Neural progenitor cell (in vitro differentiated cells): ENCODE measurements around the gene RAB8B. TPM values are rescaled to one million over a fixed set of nuclear protein-coding genes. Genes with fewer than 3 reads are reported as not detected.

Experiments
- DNase-seq: peaks from one replicate; pipeline ENCODE4 v3.0.0-alpha.2; 2016; ENCODE audit warnings: low spot score
- H2AFZ ChIP-seq: fragments of 200-600 bp; sonication (generic); replicated peaks from 2 replicates; pipeline ENCODE4 v1.6.1; 2016; ENCODE audit warnings: antibody characterized with exemption
- H3F3A ChIP-seq: fragments of 200-600 bp; sonication (generic); 2 replicates; pipeline ENCODE4 v1.6.1; 2016; ENCODE audit warnings: antibody characterized with exemption, low read depth
- H3K27ac ChIP-seq: fragments of 200-600 bp; sonication (generic); 2 replicates; pipeline ENCODE4 v1.5.1; 2016; ENCODE audit warnings: mild to moderate bottlenecking
- H3K27me3 ChIP-seq: fragments of 200-600 bp; sonication (generic); 2 replicates; pipeline ENCODE4 v1.6.1; 2016; ENCODE audit warnings: mild to moderate bottlenecking, moderate library complexity
- H3K36me3 ChIP-seq: fragments of 200-600 bp; sonication (generic); 2 replicates; pipeline ENCODE4 v1.5.1; 2016
- H3K4me1 ChIP-seq: fragments of 200-600 bp; sonication (generic); 2 replicates; pipeline ENCODE4 v1.6.1; 2016; ENCODE audit warnings: mixed run types
- H3K4me2 ChIP-seq: fragments of 200-600 bp; sonication (generic); 2 replicates; pipeline ENCODE4 v1.6.1; 2016
- H3K4me3 ChIP-seq: fragments of 200-600 bp; sonication (generic); 2 replicates; pipeline ENCODE4 v1.5.1; 2016
- H3K79me2 ChIP-seq: fragments of 200-600 bp; sonication (generic); 2 replicates; pipeline ENCODE4 v1.6.1; 2016; ENCODE audit warnings: low read depth
- H3K9ac ChIP-seq: fragments of 200-600 bp; sonication (generic); 2 replicates; pipeline ENCODE4 v1.6.1; 2016
- H3K9me3 ChIP-seq: fragments of 200-600 bp; sonication (generic); 2 replicates; pipeline ENCODE4 v1.5.1; 2016; ENCODE audit warnings: low read depth
- H4K20me1 ChIP-seq: fragments of 200-600 bp; sonication (generic); 2 replicates; pipeline ENCODE4 v1.6.1; 2016; ENCODE audit warnings: low read depth
- H3K27ac Mint-ChIP-seq: 3 replicates; pipeline ENCODE4 v1.8.0; 2021; ENCODE audit warnings: mixed read lengths
- H3K27me3 Mint-ChIP-seq: 2 replicates; pipeline ENCODE4 v1.8.0; 2022; ENCODE audit warnings: low read depth, mild to moderate bottlenecking, inconsistent platforms, moderate library complexity, mixed read lengths; ENCODE audit not compliant: insufficient read depth
- H3K36me3 Mint-ChIP-seq: 3 replicates; pipeline ENCODE4 v1.8.0; 2021; ENCODE audit warnings: mixed read lengths
- H3K4me1 Mint-ChIP-seq: 3 replicates; pipeline ENCODE4 v1.8.0; 2021; ENCODE audit warnings: mixed read lengths
- H3K4me3 Mint-ChIP-seq: 3 replicates; pipeline ENCODE4 v1.8.0; 2021; ENCODE audit warnings: mild to moderate bottlenecking, moderate library complexity, mixed read lengths
- H3K9me3 Mint-ChIP-seq: 3 replicates; pipeline ENCODE4 v1.8.0; 2020; ENCODE audit warnings: mixed read lengths
- EZH2 ChIP-seq: fragments of 200-600 bp; sonication (generic); IDR thresholded peaks from 2 replicates; pipeline ENCODE4 v1.6.1; 2017; ENCODE audit warnings: antibody characterized with exemption, mild to moderate bottlenecking, moderate library complexity
- EZH2phosphoT487 ChIP-seq: fragments of 200-600 bp; sonication (generic); IDR thresholded peaks from 2 replicates; pipeline ENCODE4 v1.6.1; 2017; ENCODE audit warnings: antibody characterized with exemption
- total RNA-seq: library from RNA; depleted of rRNA; stranded (reverse); fragments of >200 nt; gene quantifications from 2 replicates; pipeline ENCODE4 v1.2.3, GENCODE V29; 2015; ENCODE audit warnings: low replicate concordance
- TF ChIP-seq, protein P1 (sequence below): fragments of 200-600 bp; sonication (generic); IDR thresholded peaks from 2 replicates; pipeline ENCODE4 v1.5.1; 2017; ENCODE audit warnings: antibody characterized with exemption, mild to moderate bottlenecking

Gene RAB8B
- total RNA-seq, 1 donor from 2014 or later: 107 TPM

DNA sequence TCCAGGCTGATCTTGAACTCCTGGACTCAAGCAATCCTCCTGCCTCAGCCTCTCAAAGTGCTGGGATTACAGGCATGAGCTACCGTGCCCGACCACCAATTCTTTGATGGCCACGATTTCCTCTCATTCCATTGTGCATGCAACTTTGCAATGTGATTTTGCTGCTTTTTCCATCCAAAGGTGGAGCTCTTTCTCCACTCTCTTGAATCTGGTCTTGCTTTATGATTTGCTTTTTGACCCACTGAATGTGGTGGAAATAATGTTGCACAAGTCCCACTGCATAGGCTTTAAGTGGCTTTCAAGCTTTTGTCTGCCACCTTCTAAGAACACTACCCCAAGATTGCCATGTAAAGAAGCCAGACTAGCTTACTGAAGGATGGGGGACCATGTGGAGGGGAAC lies 42.7 kb upstream of the RAB8B start:
- peaks cover 2% of the 10 kb centered on the region for H3K9me3 Mint-ChIP-seq
- no peaks in the 10 kb centered on the region for H3K27me3 ChIP-seq
- no peak overlapping the region for H3K4me3 ChIP-seq
- H3K4me2 ChIP-seq: no peak overlapping the region
- DNase-seq: no peak
- peaks cover 5% of the 10 kb centered on the region for H3K27me3 Mint-ChIP-seq
- H3K4me1 Mint-ChIP-seq: no peaks in the 10 kb centered on the region
- peaks cover 3% of the 10 kb centered on the region for H3K36me3 ChIP-seq
- no peak overlapping the region for H3K27ac ChIP-seq
- H3K9me3 ChIP-seq: no peaks in the 10 kb centered on the region
- H3K27ac Mint-ChIP-seq: no peak overlapping the region
- no peak overlapping the region for H3K4me3 Mint-ChIP-seq
- no peak overlapping the region for H2AFZ ChIP-seq
- H3K36me3 Mint-ChIP-seq: peaks cover 11% of the 10 kb centered on the region
- no peaks in the 10 kb centered on the region for H3K4me1 ChIP-seq
- H4K20me1 ChIP-seq: no peaks in the 10 kb centered on the region
- TF ChIP-seq, protein P1, sequence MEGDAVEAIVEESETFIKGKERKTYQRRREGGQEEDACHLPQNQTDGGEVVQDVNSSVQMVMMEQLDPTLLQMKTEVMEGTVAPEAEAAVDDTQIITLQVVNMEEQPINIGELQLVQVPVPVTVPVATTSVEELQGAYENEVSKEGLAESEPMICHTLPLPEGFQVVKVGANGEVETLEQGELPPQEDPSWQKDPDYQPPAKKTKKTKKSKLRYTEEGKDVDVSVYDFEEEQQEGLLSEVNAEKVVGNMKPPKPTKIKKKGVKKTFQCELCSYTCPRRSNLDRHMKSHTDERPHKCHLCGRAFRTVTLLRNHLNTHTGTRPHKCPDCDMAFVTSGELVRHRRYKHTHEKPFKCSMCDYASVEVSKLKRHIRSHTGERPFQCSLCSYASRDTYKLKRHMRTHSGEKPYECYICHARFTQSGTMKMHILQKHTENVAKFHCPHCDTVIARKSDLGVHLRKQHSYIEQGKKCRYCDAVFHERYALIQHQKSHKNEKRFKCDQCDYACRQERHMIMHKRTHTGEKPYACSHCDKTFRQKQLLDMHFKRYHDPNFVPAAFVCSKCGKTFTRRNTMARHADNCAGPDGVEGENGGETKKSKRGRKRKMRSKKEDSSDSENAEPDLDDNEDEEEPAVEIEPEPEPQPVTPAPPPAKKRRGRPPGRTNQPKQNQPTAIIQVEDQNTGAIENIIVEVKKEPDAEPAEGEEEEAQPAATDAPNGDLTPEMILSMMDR: no peak
- TF ChIP-seq EZH2: no peak
- H3K9ac ChIP-seq: no peak overlapping the region
- H3F3A ChIP-seq: no peaks in the 10 kb centered on the region
- H3K79me2 ChIP-seq: no peaks in the 10 kb centered on the region

DNA sequence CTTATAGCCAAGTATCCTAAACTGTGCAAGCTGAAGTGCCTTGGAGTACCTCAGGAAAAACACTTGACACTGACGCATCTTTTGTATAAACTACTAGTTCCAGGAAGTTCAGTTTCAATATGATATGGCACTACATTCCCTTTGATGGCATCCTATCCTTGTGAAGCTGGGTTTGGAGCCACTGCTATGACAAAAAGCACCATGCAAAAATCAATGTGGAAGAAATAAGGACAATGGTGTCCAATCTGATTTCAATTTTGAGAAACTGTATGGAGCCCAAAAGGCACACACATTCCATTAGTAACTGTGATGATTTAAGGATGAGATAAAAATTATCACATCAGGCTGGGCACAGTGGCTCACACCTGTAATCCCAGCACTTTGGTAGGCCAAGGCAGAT lies 37.7 kb upstream of the RAB8B start:
- Histone ChIP-seq H2AFZ (no peak overlapping the region), H3K27ac (no peak overlapping the region), H3K79me2 (peaks cover 30% of the 10 kb centered on the region), H3K27me3 (no peaks in the 10 kb centered on the region), H4K20me1 (no peaks in the 10 kb centered on the region), H3F3A (peaks cover 13% of the 10 kb centered on the region), H3K4me2 (no peak overlapping the region), H3K9me3 (no peaks in the 10 kb centered on the region), H3K4me3 (no peak overlapping the region), H3K4me1 (peaks cover 6% of the 10 kb centered on the region), H3K9ac (no peak overlapping the region), H3K36me3 (peaks cover 16% of the 10 kb centered on the region)
- H3K4me3 Mint-ChIP-seq: no peak overlapping the region
- H3K4me1 Mint-ChIP-seq: peaks cover 11% of the 10 kb centered on the region
- H3K9me3 Mint-ChIP-seq: peaks cover 2% of the 10 kb centered on the region
- no peaks in the 10 kb centered on the region for H3K27me3 Mint-ChIP-seq
- TF ChIP-seq EZH2: no peak
- peaks cover 15% of the 10 kb centered on the region for H3K36me3 Mint-ChIP-seq
- H3K27ac Mint-ChIP-seq: no peak overlapping the region
- DNase-seq: no peak

GRCh38 chr15:63155486-63155885 lies 33.9 kb upstream of the RAB8B start:
- H3K9me3 ChIP-seq: no peaks in the 10 kb centered on the region
- no peak overlapping the region for H3K27ac ChIP-seq
- H3F3A ChIP-seq: peaks cover 29% of the 10 kb centered on the region
- H3K4me2 ChIP-seq: peak overlapping the region; percentile 92
- Mint-ChIP-seq H3K27me3 (no peaks in the 10 kb centered on the region), H3K9me3 (no peaks in the 10 kb centered on the region), H3K27ac (no peak overlapping the region), H3K4me1 (peaks cover 19% of the 10 kb centered on the region), H3K4me3 (peak overlapping the region; percentile 99), H3K36me3 (peaks cover 8% of the 10 kb centered on the region)
- TF ChIP-seq, protein P1: no peak
- TF ChIP-seq EZH2 (no peak), EZH2phosphoT487 (no peak)
- no peaks in the 10 kb centered on the region for H3K27me3 ChIP-seq
- peak overlapping the region; percentile 86 for H3K4me3 ChIP-seq
- no peaks in the 10 kb centered on the region for H4K20me1 ChIP-seq
- no peak for DNase-seq
- H3K79me2 ChIP-seq: peaks cover 32% of the 10 kb centered on the region
- H3K36me3 ChIP-seq: peaks cover 13% of the 10 kb centered on the region
- H3K4me1 ChIP-seq: peaks cover 6% of the 10 kb centered on the region
- no peak overlapping the region for H3K9ac ChIP-seq
- H2AFZ ChIP-seq: no peak overlapping the region

GRCh38 chr15:63156086-63156710 lies 33.2 kb upstream of the RAB8B start:
- DNase-seq: peak; percentile 28
- H3K9me3 ChIP-seq: no peaks in the 10 kb centered on the region
- peaks cover 13% of the 10 kb centered on the region for H3K36me3 ChIP-seq
- H3K4me3 Mint-ChIP-seq: peak overlapping the region; percentile 99
- H3K9ac ChIP-seq: peak overlapping the region; percentile 57
- H3K4me2 ChIP-seq: peak overlapping the region; percentile 92
- no peaks in the 10 kb centered on the region for H3K27me3 Mint-ChIP-seq
- H3K4me1 Mint-ChIP-seq: peaks cover 19% of the 10 kb centered on the region
- H3F3A ChIP-seq: peaks cover 34% of the 10 kb centered on the region
- H3K27me3 ChIP-seq: no peaks in the 10 kb centered on the region
- TF ChIP-seq EZH2phosphoT487 (no peak), EZH2 (no peak)
- TF ChIP-seq, protein P1: no peak
- peaks cover 8% of the 10 kb centered on the region for H3K36me3 Mint-ChIP-seq
- H3K4me3 ChIP-seq: peak overlapping the region; percentile 86
- peak overlapping the region; percentile 81 for H2AFZ ChIP-seq
- peaks cover 32% of the 10 kb centered on the region for H3K79me2 ChIP-seq
- no peaks in the 10 kb centered on the region for H4K20me1 ChIP-seq
- H3K4me1 ChIP-seq: peaks cover 6% of the 10 kb centered on the region
- no peaks in the 10 kb centered on the region for H3K9me3 Mint-ChIP-seq
- H3K27ac Mint-ChIP-seq: peak overlapping the region; percentile 21
- no peak overlapping the region for H3K27ac ChIP-seq
